ENCODE data around the gene CPNE7.

- TF ChIP-seq EZH2 (IDR thresholded peaks at IDR 0.05): no peak
- TF ChIP-seq, protein P1, sequence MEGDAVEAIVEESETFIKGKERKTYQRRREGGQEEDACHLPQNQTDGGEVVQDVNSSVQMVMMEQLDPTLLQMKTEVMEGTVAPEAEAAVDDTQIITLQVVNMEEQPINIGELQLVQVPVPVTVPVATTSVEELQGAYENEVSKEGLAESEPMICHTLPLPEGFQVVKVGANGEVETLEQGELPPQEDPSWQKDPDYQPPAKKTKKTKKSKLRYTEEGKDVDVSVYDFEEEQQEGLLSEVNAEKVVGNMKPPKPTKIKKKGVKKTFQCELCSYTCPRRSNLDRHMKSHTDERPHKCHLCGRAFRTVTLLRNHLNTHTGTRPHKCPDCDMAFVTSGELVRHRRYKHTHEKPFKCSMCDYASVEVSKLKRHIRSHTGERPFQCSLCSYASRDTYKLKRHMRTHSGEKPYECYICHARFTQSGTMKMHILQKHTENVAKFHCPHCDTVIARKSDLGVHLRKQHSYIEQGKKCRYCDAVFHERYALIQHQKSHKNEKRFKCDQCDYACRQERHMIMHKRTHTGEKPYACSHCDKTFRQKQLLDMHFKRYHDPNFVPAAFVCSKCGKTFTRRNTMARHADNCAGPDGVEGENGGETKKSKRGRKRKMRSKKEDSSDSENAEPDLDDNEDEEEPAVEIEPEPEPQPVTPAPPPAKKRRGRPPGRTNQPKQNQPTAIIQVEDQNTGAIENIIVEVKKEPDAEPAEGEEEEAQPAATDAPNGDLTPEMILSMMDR (IDR thresholded peaks at IDR 0.05): no peak
These were observed 41.3 kb upstream of the CPNE7 start for GRCh38 chr16:89534252-89534756.
